Osteoblast (primary cell): Measurements from ENCODE around the gene ACIN1. TPM values are rescaled to one million over a fixed set of nuclear protein-coding genes. Genes with fewer than 3 reads are reported as not detected.

Experiments
- DNase-seq: peaks from one replicate; pipeline ENCODE4 v3.0.0; 2011; ENCODE audit warnings: low spot score, mixed read lengths; ENCODE audit not compliant: insufficient read length; ENCODE audit errors: missing footprints
- H2AFZ ChIP-seq: 2 replicates; pipeline ENCODE4 v1.6.0; 2011; ENCODE audit warnings: mild to moderate bottlenecking, low read length
- H3K27ac ChIP-seq: 2 replicates; pipeline ENCODE4 v1.5.1; 2011; ENCODE audit warnings: mild to moderate bottlenecking, low read depth, low read length, moderate library complexity
- H3K27me3 ChIP-seq: 2 replicates; pipeline ENCODE4 v1.6.0; 2012; ENCODE audit warnings: mild to moderate bottlenecking, control low read depth, inconsistent platforms, low read length, moderate library complexity; ENCODE audit not compliant: insufficient read depth
- H3K36me3 ChIP-seq: 2 replicates; pipeline ENCODE4 v1.5.1; 2011; ENCODE audit warnings: mild to moderate bottlenecking, low read length, control low read depth, moderate library complexity; ENCODE audit not compliant: insufficient read depth
- H3K4me1 ChIP-seq: 2 replicates; pipeline ENCODE4 v1.5.1; 2011; ENCODE audit warnings: mild to moderate bottlenecking, low read length, control low read depth, moderate library complexity; ENCODE audit not compliant: insufficient read depth
- H3K4me2 ChIP-seq: 2 replicates; pipeline ENCODE4 v1.6.0; 2011; ENCODE audit warnings: mild to moderate bottlenecking, low read length; ENCODE audit not compliant: insufficient read depth
- H3K4me3 ChIP-seq: fragments of 200-600 bp; sonication (generic); 3 replicates; pipeline ENCODE4 v1.5.1; 2012; ENCODE audit warnings: mild to moderate bottlenecking, low read length, inconsistent platforms; ENCODE audit not compliant: insufficient read depth
- H3K79me2 ChIP-seq: 2 replicates; pipeline ENCODE4 v1.6.0; 2012; ENCODE audit warnings: mild to moderate bottlenecking, low read length, control low read depth, inconsistent platforms; ENCODE audit not compliant: insufficient read depth
- H3K9me3 ChIP-seq: 2 replicates; pipeline ENCODE4 v1.5.1; 2011; ENCODE audit warnings: low read depth, low read length, control low read depth
- H4K20me1 ChIP-seq: 2 replicates; pipeline ENCODE4 v1.6.0; 2012; ENCODE audit warnings: mild to moderate bottlenecking, low read length, control low read depth; ENCODE audit not compliant: insufficient read depth
- total RNA-seq: library from RNA; depleted of rRNA; stranded (reverse); fragments of >200 nt; gene quantifications from 2 replicates; pipeline ENCODE4 v1.2.3, GENCODE V29; 2012
- TF ChIP-seq, protein P1 (sequence below): IDR thresholded peaks from 2 replicates; pipeline ENCODE4 v1.5.1; 2011; ENCODE audit warnings: mild to moderate bottlenecking, low read depth, low read length, moderate library complexity; ENCODE audit errors: extremely low read depth

Gene ACIN1
- total RNA-seq, 1 donor, result 90.5 TPM

DNA sequence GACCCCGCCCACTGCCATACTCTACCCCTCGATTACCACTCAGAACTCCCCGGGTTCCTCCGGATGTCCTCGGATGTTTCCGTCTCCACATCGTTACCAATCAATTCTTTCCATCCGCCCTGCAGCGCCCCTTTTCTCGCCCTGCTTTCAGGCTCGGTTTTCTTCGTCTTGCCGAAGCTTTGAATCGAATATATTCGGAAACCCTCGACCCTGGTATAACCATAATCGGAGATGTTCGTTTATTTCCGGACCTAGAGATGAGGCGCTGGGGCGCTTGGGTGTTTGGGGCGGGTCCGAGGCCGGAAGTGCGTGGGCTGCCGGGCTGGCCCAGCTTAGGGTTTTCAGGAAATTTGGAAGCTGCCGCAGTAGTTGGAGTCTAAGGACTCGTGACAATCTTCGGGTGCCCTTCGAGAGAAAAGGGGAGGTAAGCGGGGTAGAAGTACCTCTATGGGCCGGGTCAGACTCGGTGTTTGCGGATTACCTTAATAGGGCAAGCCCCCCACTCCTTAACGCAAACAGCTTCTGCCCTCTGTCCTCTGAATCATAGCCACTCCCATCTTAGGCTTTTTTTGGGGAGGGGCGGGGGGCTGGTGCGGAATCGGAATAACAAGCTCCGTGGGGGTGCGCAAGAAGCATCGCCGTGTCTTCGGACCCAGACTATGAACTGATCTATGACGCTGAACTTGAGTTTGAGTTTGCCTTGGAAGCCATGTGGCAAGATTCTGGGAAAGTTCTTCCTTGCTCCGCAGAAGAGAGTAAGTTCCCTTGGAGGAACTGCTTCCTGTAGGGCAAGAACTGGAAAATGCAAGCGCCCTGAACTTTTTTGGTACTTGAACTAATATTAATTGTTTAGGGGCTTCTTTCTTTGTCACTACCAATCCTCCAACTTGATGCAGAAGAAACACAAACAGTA lies 516 bp upstream of the ACIN1 start, which contains the start of gene C14orf119:
Gene C14orf119 (plus strand): TSS at position 310 of the 913 bp plus-strand sequence. CDS start 2,154 bp downstream, outside the sequence.
- Histone ChIP-seq H2AFZ (peak within 1 kb of the TSS; percentile 87), H3K4me1 (peaks cover 26% of the 10 kb centered on the region), H3K27ac (peak within 1 kb of the TSS; percentile 89), H3K4me2 (peak within 1 kb of the TSS; percentile 87), H3K79me2 (peaks cover 75% of the 10 kb centered on the region), H3K36me3 (peaks cover 47% of the 10 kb centered on the region), H3K4me3 (peak within 1 kb of the TSS; percentile 80), H3K9me3 (no peaks in the 10 kb centered on the region), H3K27me3 (no peaks in the 10 kb centered on the region), H4K20me1 (peaks cover 52% of the 10 kb centered on the region)
- DNase-seq, result peak; percentile 97
- TF ChIP-seq, protein P1, sequence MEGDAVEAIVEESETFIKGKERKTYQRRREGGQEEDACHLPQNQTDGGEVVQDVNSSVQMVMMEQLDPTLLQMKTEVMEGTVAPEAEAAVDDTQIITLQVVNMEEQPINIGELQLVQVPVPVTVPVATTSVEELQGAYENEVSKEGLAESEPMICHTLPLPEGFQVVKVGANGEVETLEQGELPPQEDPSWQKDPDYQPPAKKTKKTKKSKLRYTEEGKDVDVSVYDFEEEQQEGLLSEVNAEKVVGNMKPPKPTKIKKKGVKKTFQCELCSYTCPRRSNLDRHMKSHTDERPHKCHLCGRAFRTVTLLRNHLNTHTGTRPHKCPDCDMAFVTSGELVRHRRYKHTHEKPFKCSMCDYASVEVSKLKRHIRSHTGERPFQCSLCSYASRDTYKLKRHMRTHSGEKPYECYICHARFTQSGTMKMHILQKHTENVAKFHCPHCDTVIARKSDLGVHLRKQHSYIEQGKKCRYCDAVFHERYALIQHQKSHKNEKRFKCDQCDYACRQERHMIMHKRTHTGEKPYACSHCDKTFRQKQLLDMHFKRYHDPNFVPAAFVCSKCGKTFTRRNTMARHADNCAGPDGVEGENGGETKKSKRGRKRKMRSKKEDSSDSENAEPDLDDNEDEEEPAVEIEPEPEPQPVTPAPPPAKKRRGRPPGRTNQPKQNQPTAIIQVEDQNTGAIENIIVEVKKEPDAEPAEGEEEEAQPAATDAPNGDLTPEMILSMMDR, result no peak

DNA sequence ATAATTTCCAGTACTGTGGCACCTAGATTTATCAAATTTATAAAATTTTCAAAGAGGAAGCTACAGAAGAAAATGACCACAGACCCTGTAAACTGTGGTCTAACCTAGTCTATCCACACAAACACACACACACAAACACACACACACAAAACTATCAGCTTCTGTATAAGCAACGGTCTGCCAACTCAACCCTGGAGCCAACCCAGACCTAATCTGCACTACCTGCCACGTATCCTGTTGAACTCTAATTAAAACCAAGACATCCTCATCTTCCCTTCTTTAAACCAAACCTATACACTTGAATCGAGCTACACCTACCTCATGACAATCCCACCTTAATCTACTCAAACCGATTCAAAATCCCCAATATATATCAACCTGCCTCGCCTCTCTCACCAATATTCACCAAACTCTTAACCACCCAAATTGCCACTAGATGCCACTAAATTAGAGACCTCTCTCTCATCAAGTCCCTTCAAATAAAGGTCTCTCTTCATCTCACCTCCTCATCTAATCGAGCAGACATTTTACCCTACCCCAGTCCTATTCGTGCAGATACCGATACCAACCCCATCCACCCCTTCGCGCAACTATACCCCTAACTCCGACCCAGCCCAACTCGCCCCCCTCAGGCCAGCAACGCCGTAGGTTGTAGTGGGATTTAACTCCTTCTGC lies 808 bp downstream of the ACIN1 start:
- TF ChIP-seq, protein P1, result peak; percentile 19
- H3K9me3 ChIP-seq, result no peaks in the 10 kb centered on the region
- H3K36me3 ChIP-seq, result peaks cover 53% of the 10 kb centered on the region
- H2AFZ ChIP-seq, result peak overlapping the region; percentile 86
- peak overlapping the region; percentile 80 for H3K4me3 ChIP-seq
- peak overlapping the region; percentile 87 for H3K4me2 ChIP-seq
- H3K27me3 ChIP-seq, result no peaks in the 10 kb centered on the region
- peak overlapping the region; percentile 89 for H3K27ac ChIP-seq
- peaks cover 26% of the 10 kb centered on the region for H3K4me1 ChIP-seq
- DNase-seq, result no peak
- peaks cover 45% of the 10 kb centered on the region for H4K20me1 ChIP-seq
- peaks cover 82% of the 10 kb centered on the region for H3K79me2 ChIP-seq

DNA sequence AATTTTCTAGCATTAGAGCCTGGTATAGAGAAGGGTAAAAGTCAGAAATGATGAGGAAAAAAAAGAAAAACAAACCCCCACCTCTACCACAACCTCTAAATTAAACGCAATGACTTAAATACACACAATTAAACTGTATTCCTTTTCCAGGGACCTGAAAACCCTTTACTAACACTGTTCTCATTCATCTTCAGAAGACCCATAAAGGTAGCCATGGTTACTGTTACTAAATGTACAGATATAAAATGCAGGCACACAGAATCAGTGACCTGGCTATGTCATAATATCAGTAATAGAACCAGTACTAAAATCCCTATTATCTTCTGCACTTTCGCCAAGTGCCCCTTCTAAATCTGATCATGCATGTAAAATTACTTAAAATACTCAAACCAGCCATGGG lies 1.4 kb downstream of the ACIN1 start:
- H3K36me3 ChIP-seq, result peaks cover 54% of the 10 kb centered on the region
- peaks cover 39% of the 10 kb centered on the region for H4K20me1 ChIP-seq
- no peak overlapping the region for H2AFZ ChIP-seq
- peak overlapping the region; percentile 80 for H3K4me3 ChIP-seq
- H3K27me3 ChIP-seq, result no peaks in the 10 kb centered on the region
- TF ChIP-seq, protein P1, result no peak
- H3K9me3 ChIP-seq, result no peaks in the 10 kb centered on the region
- no peak for DNase-seq
- H3K4me2 ChIP-seq, result peak overlapping the region; percentile 87
- peaks cover 26% of the 10 kb centered on the region for H3K4me1 ChIP-seq
- H3K79me2 ChIP-seq, result peaks cover 81% of the 10 kb centered on the region
- H3K27ac ChIP-seq, result peak overlapping the region; percentile 89

DNA sequence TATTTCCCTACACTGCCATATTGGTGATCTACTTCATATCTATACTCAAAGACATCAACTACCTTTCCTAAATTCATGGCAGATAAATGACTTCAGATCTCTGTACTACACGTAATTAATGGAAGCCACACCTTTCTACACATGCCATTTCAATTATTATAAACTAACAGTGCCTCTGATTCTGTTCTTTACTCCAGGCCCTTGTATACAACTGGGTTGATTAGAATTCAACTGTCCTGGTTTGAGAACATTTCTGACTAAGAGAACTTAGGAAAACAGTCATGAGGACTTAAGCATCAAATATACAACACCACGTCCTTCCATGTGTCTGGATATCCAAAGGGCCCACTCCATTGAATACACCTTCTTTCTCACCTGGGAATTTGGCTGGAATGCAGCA lies 1.8 kb downstream of the ACIN1 start:
- peaks cover 35% of the 10 kb centered on the region for H4K20me1 ChIP-seq
- peak overlapping the region; percentile 80 for H3K4me3 ChIP-seq
- no peak overlapping the region for H3K27ac ChIP-seq
- no peaks in the 10 kb centered on the region for H3K27me3 ChIP-seq
- no peak overlapping the region for H2AFZ ChIP-seq
- H3K36me3 ChIP-seq, result peaks cover 54% of the 10 kb centered on the region
- peaks cover 26% of the 10 kb centered on the region for H3K4me1 ChIP-seq
- H3K4me2 ChIP-seq, result peak overlapping the region; percentile 87
- TF ChIP-seq, protein P1, result no peak
- H3K79me2 ChIP-seq, result peaks cover 80% of the 10 kb centered on the region
- no peak for DNase-seq
- no peaks in the 10 kb centered on the region for H3K9me3 ChIP-seq
